Panc1 (cell line): Measurements from ENCODE around the gene DNASE1L3. TPM values are rescaled to one million over a fixed set of nuclear protein-coding genes. Genes with fewer than 3 reads are reported as not detected.

Experiments
- ATAC-seq: fragments of 200-7000 bp; cut with Tn5 transposase; 2 replicates; pipeline ENCODE4 v1.9.1; 2020; ENCODE audit warnings: mild to moderate bottlenecking, moderate library complexity
- BruUV-seq: library from RNA; stranded (reverse); fragments of 400-500 nt; replicated peaks from 2 replicates; lab custom pipeline; 2021; lab: Mats Ljungman, UMichigan
- CTCF ChIA-PET: fragments of 300-600 bp; sonication (Branson Sonifier 250); formaldehyde crosslinking; loops from one replicate; lab custom pipeline; 2022; ENCODE audit warnings: antibody characterized with exemption; lab: Charles Lee
- POLR2A ChIA-PET: fragments of 300-600 bp; sonication (Branson Sonifier 250); formaldehyde crosslinking; loops from one replicate; lab custom pipeline; 2022; ENCODE audit warnings: antibody characterized with exemption; lab: Charles Lee
- DNase-seq: peaks from one replicate; pipeline ENCODE4 v3.0.0-alpha.2; 2010; ENCODE audit warnings: low read depth, low spot score
- H3K27ac ChIP-seq: 2 replicates; pipeline ENCODE4 v1.5.1; 2011; ENCODE audit warnings: mild to moderate bottlenecking, low read length, inconsistent platforms
- H3K27me3 ChIP-seq: fragments of 200-500 bp; sonication (Bioruptor generic); 2 replicates; pipeline ENCODE4 v1.6.0; 2014; ENCODE audit warnings: low read length, inconsistent platforms; ENCODE audit not compliant: control insufficient read depth, insufficient read depth
- H3K36me3 ChIP-seq: fragments of 200-500 bp; sonication (Bioruptor generic); 2 replicates; pipeline ENCODE4 v1.5.1; 2014; ENCODE audit warnings: inconsistent platforms, mild to moderate bottlenecking, low read length, moderate library complexity; ENCODE audit not compliant: control insufficient read depth, insufficient read depth
- H3K4me1 ChIP-seq: 2 replicates; pipeline ENCODE4 v1.5.1; 2011; ENCODE audit warnings: inconsistent platforms, mild to moderate bottlenecking, low read length, moderate library complexity; ENCODE audit not compliant: control insufficient read depth, insufficient read depth
- H3K4me3 ChIP-seq, 2 experiments: 2 replicates each; pipeline ENCODE4 v1.5.1; 2011 to 2012; ENCODE audit warnings: low read depth in 2 of 2, low read length in 2 of 2, mild to moderate bottlenecking in 2 of 2, inconsistent platforms in 1 of 2, moderate library complexity in 1 of 2
- H3K9me3 ChIP-seq: fragments of 200-500 bp; sonication (Bioruptor generic); 2 replicates; pipeline ENCODE4 v1.5.1; 2014; ENCODE audit warnings: low read depth, mild to moderate bottlenecking, inconsistent platforms, low read length, moderate library complexity; ENCODE audit not compliant: control insufficient read depth, insufficient read depth
- CTCF ChIP-seq: fragments of 450-650 bp; IDR thresholded peaks from 2 replicates; pipeline ENCODE4 v1.5.1; 2017; ENCODE audit warnings: mild to moderate bottlenecking
- POLR2AphosphoS5 ChIP-seq: IDR thresholded peaks from 2 replicates; pipeline ENCODE4 v1.6.1; 2012; ENCODE audit warnings: mild to moderate bottlenecking, low read depth, low read length, moderate library complexity
- REST ChIP-seq, 2 experiments: IDR thresholded peaks; 2 replicates each; pipeline ENCODE4 v1.6.1; 2011 to 2012; ENCODE audit warnings: low read depth in 2 of 2, control low read depth in 1 of 2, low read length in 1 of 2, mild to moderate bottlenecking in 1 of 2, moderate library complexity in 1 of 2; ENCODE audit not compliant: insufficient read depth in 1 of 2
- SIN3A ChIP-seq: IDR thresholded peaks from 2 replicates; pipeline ENCODE4 v1.6.1; 2012; ENCODE audit warnings: low read depth, mild to moderate bottlenecking, low read length, moderate library complexity, borderline replicate concordance; ENCODE audit not compliant: insufficient read depth
- TCF7L2 ChIP-seq: IDR thresholded peaks from 2 replicates; pipeline ENCODE4 v1.6.1; 2011; ENCODE audit warnings: mild to moderate bottlenecking, low read depth, low read length, inconsistent platforms
- in situ Hi-C: cut with HindIII; loops from 2 replicates; pipeline ENCODE4 v1.10.0; 2016; ENCODE audit warnings: low sequenced_read_pairs, low pct_unique_long_range_greater_than_20kb
- intact Hi-C: fragments of 100-400 bp; cut with micrococcal nuclease; formaldehyde crosslinking; loops from one replicate; pipeline ENCODE4 v1.10.0; 2022; ENCODE audit not compliant: unreplicated experiment
- total RNA-seq: library from RNA; stranded (reverse); gene quantifications from one replicate; pipeline ENCODE4 v1.2.1, GENCODE V29; 2021; ENCODE audit not compliant: unreplicated experiment

The DNASE1L3 gene
- total RNA-seq, 1 experiment from 2014 or later: not detected

- in situ Hi-C loops: no loop called here
- peaks cover 7% of the 10 kb centered on the region; the same call in 1 of the 2 replicates for H3K4me1 ChIP-seq
- no peak overlapping the region for H3K27ac ChIP-seq
- no TSS peak for BruUV-seq
- ATAC-seq (no peak), DNase-seq (no peak)
- ChIA-PET POLR2A (no interaction called here), CTCF (no interaction called here)
- TF ChIP-seq SIN3A: no peak
- TF ChIP-seq CTCF: no peak
- TF ChIP-seq REST (IDR thresholded peaks at IDR 0.05; ENCODE audit: insufficient read depth in 1 of 2, low read depth in 2 of 2, low read length in 1 of 2): no peak
- TF ChIP-seq POLR2AphosphoS5: no peak
- TF ChIP-seq TCF7L2: no peak
- no peaks in the 10 kb centered on the region for H3K9me3 ChIP-seq
- no peak overlapping the region for H3K4me3 ChIP-seq
- intact Hi-C loops: no loop called here
- no peaks in the 10 kb centered on the region for H3K36me3 ChIP-seq
- H3K27me3 ChIP-seq: no peaks in the 10 kb centered on the region
Measured at GRCh38 chr3:58214484-58215316, 3.9 kb upstream of the DNASE1L3 start.

GRCh38 chr3:58209933-58210332, 839 bp downstream of the DNASE1L3 start:
- BruUV-seq: no TSS peak
- CTCF ChIA-PET: interaction anchor here (0.7 kb wide), 1 partner anchor 98 kb away, joined by 3 read pairs; no protein-coding TSS in a partner anchor

More at GRCh38 chr3:58209933-58210332, 839 bp downstream of the DNASE1L3 start:
- Histone ChIP-seq H3K27ac (no peak overlapping the region), H3K4me3 (no peak overlapping the region), H3K9me3 (no peaks in the 10 kb centered on the region), H3K36me3 (no peaks in the 10 kb centered on the region), H3K4me1 (no peaks in the 10 kb centered on the region), H3K27me3 (no peaks in the 10 kb centered on the region)
- no peak for ATAC-seq
- intact Hi-C loops: no loop called here
- TF ChIP-seq SIN3A: no peak
- no peak for TF ChIP-seq TCF7L2
- no peak for TF ChIP-seq REST (IDR thresholded peaks at IDR 0.05; ENCODE audit: insufficient read depth in 1 of 2, low read depth in 2 of 2, low read length in 1 of 2)
- no peak for TF ChIP-seq CTCF
- no peak for TF ChIP-seq POLR2AphosphoS5
- POLR2A ChIA-PET: no interaction called here
- no peak for DNase-seq
- in situ Hi-C loops: no loop called here
